ENCODE data around the gene GNG10. TPM values are rescaled to one million over a fixed set of nuclear protein-coding genes. Genes with fewer than 3 reads are reported as not detected.

Gene GNG10
- total RNA-seq, 2 donors from 2014 or later = 66.1 to 93.1 TPM

DNA sequence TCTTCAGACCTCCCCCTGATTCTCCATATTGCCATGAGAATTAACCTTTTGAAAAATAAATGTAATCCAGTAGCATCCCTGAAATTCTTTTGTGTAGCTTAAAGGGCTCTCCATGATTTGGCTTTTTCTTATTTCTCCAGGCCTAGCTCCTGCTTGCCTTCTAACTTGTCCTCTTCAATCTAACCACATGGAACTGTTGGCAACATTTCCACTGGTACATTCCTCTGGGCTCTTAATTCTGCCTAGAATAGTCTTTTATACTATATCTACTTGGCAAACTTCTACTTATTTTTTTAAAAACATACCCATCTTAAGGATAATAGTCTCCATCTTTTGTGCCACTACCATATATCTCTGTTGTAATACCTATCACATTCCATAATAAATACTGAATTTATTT, 54.1 kb downstream of the GNG10 start:
- TF ChIP-seq, protein P1, sequence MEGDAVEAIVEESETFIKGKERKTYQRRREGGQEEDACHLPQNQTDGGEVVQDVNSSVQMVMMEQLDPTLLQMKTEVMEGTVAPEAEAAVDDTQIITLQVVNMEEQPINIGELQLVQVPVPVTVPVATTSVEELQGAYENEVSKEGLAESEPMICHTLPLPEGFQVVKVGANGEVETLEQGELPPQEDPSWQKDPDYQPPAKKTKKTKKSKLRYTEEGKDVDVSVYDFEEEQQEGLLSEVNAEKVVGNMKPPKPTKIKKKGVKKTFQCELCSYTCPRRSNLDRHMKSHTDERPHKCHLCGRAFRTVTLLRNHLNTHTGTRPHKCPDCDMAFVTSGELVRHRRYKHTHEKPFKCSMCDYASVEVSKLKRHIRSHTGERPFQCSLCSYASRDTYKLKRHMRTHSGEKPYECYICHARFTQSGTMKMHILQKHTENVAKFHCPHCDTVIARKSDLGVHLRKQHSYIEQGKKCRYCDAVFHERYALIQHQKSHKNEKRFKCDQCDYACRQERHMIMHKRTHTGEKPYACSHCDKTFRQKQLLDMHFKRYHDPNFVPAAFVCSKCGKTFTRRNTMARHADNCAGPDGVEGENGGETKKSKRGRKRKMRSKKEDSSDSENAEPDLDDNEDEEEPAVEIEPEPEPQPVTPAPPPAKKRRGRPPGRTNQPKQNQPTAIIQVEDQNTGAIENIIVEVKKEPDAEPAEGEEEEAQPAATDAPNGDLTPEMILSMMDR (IDR thresholded peaks at IDR 0.05) = no peak
- ATAC-seq (ENCODE audit: insufficient number of reproducible peaks, low FRiP score, low read depth) = no peak
- DNase-seq (ENCODE audit: low spot score) = no peak
- Histone ChIP-seq H3K27ac (peak overlapping the region in 1 of 2 donors; percentile 38), H3K9me3 (no peaks in the 10 kb centered on the region), H3K36me3 (no peaks in the 10 kb centered on the region), H3K27me3 (replicated peaks; ENCODE audit: insufficient read depth) (no peaks in the 10 kb centered on the region), H3K4me3 (peak overlapping the region; percentile 13), H3K4me1 (ENCODE audit: control insufficient read depth in 1 of 2, low read depth in 2 of 2) (peaks cover 4 to 7% of the 10 kb centered on the region in 2 donors)

- peaks cover 4 to 7% of the 10 kb centered on the region in 2 donors for H3K4me1 ChIP-seq (ENCODE audit: control insufficient read depth in 1 of 2, low read depth in 2 of 2)
- no peaks in the 10 kb centered on the region for H3K27me3 ChIP-seq (replicated peaks; ENCODE audit: insufficient read depth)
- TF ChIP-seq, protein P1 (IDR thresholded peaks at IDR 0.05) = no peak
- no peak overlapping the region for H3K4me3 ChIP-seq
- DNase-seq (ENCODE audit: low spot score) = no peak
- ATAC-seq (ENCODE audit: insufficient number of reproducible peaks, low FRiP score, low read depth) = no peak
- H3K27ac ChIP-seq = no peak overlapping the region
- H3K9me3 ChIP-seq = no peaks in the 10 kb centered on the region
- no peaks in the 10 kb centered on the region for H3K36me3 ChIP-seq
Observed at GRCh38 chr9:111719541-111719940, 58.1 kb downstream of the GNG10 start.

Other genes starting within 250 kb of the GNG10 start
- gene ECPAS, start 177.2 kb upstream of the GNG10 start, total RNA-seq = 100 to 1,000 TPM in 1 of 2 donors, 10 to 100 TPM in 1; 72.7 to 115 TPM
- 10 to 100 TPM in 1 of 2 donors, 1 to 10 TPM in 1; 9.7 to 17.8 TPM for gene ZNF483, start 136.4 kb upstream of the GNG10 start, total RNA-seq
- gene PTGR1, start 62.0 kb upstream of the GNG10 start, total RNA-seq = 10 to 100 TPM; 20.2 to 34.4 TPM
- gene DNAJC25, start 30.3 kb upstream of the GNG10 start, total RNA-seq = 10 to 100 TPM in 1 of 2 donors, 1 to 10 TPM in 1; 9.5 to 10.2 TPM
- gene SHOC1, start 133.3 kb downstream of the GNG10 start, total RNA-seq = not detected
- 10 to 100 TPM; 17.9 to 87.8 TPM for gene UGCG, start 235.2 kb downstream of the GNG10 start, total RNA-seq

Data from thoracic aorta (tissue), 2 donors.